ENCODE data around the gene TCP11L2. TPM values are rescaled to one million over a fixed set of nuclear protein-coding genes. Genes with fewer than 3 reads are reported as not detected.
"Not testable (repeated sequence)": the region's sequence is repeated elsewhere in the genome, so short reads cannot be mapped to it uniquely, and the experiment has no call there.

TCP11L2 gene
- total RNA-seq, 1 donor from 2014 or later = 26.1 TPM

- no peak for DNase-seq (ENCODE audit: low read depth, low spot score)
Observed at GRCh38 chr12:106307181-106307580, 4.6 kb downstream of the TCP11L2 start.

- DNase-seq (ENCODE audit: low read depth, low spot score) = no peak
Observed at GRCh38 chr12:106308121-106308520, 5.6 kb downstream of the TCP11L2 start.

- no peak for DNase-seq (ENCODE audit: low read depth, low spot score)
Observed at GRCh38 chr12:106308611-106309010, 6.1 kb downstream of the TCP11L2 start.

- no peak for DNase-seq (ENCODE audit: low read depth, low spot score)
Observed at GRCh38 chr12:106309671-106310505, 7.4 kb downstream of the TCP11L2 start.

GRCh38 chr12:106310687-106311086, 8.2 kb downstream of the TCP11L2 start:
- no peak for DNase-seq (ENCODE audit: low read depth, low spot score)

GRCh38 chr12:106311139-106311538, 8.6 kb downstream of the TCP11L2 start:
- no peak for DNase-seq (ENCODE audit: low read depth, low spot score)

- not testable (repeated sequence) for DNase-seq (ENCODE audit: low read depth, low spot score)
Observed at GRCh38 chr12:106313413-106313812, 10.9 kb downstream of the TCP11L2 start.

- no peak for DNase-seq (ENCODE audit: low read depth, low spot score)
Observed at GRCh38 chr12:106315523-106315922, 13.0 kb downstream of the TCP11L2 start.

- no peak for DNase-seq (ENCODE audit: low read depth, low spot score)
Observed at GRCh38 chr12:106317406-106318082, 15.0 kb downstream of the TCP11L2 start.

GRCh38 chr12:106321139-106321850, 18.8 kb downstream of the TCP11L2 start:
- DNase-seq (ENCODE audit: low read depth, low spot score) = no peak

GRCh38 chr12:106323537-106323936, 21.0 kb downstream of the TCP11L2 start:
- no peak for DNase-seq (ENCODE audit: low read depth, low spot score)

GRCh38 chr12:106327309-106327869, 24.9 kb downstream of the TCP11L2 start:
- DNase-seq (ENCODE audit: low read depth, low spot score) = no peak

GRCh38 chr12:106328735-106329134, 26.2 kb downstream of the TCP11L2 start:
- DNase-seq (ENCODE audit: low read depth, low spot score) = no peak

- DNase-seq (ENCODE audit: low read depth, low spot score) = no peak
Observed at GRCh38 chr12:106329231-106329982, 26.9 kb downstream of the TCP11L2 start.

- DNase-seq (ENCODE audit: low read depth, low spot score) = no peak
Observed at GRCh38 chr12:106331599-106331998, 29.1 kb downstream of the TCP11L2 start.

GRCh38 chr12:106332536-106332935, 30.0 kb downstream of the TCP11L2 start:
- no peak for DNase-seq (ENCODE audit: low read depth, low spot score)

GRCh38 chr12:106333010-106333409, 30.5 kb downstream of the TCP11L2 start:
- DNase-seq (ENCODE audit: low read depth, low spot score) = no peak

GRCh38 chr12:106333756-106334155, 31.2 kb downstream of the TCP11L2 start:
- DNase-seq (ENCODE audit: low read depth, low spot score) = no peak

GRCh38 chr12:106341086-106341877, 38.7 kb downstream of the TCP11L2 start:
- DNase-seq (ENCODE audit: low read depth, low spot score) = no peak
